T-helper 2 cell treated with Interferon-gamma antibody and Interleukin-4, amounts not matched to agents 5 μg/mL and 100 μg/mL, for 36 hours (primary cell): Measurements from ENCODE around the gene ADORA2B.

Experiments
- DNase-seq: peaks from one replicate; pipeline ENCODE4 v3.0.0; 2021; ENCODE audit warnings: low spot score
- H3K27ac Mint-ChIP-seq: one replicate; pipeline ENCODE4 v1.8.0; 2021; ENCODE audit warnings: mild to moderate bottlenecking, mixed read lengths
- H3K27me3 Mint-ChIP-seq: one replicate; pipeline ENCODE4 v1.8.0; 2021; ENCODE audit warnings: low read depth, mixed read lengths
- H3K36me3 Mint-ChIP-seq: one replicate; pipeline ENCODE4 v1.8.0; 2021; ENCODE audit warnings: low read depth, mixed read lengths
- H3K4me1 Mint-ChIP-seq: one replicate; pipeline ENCODE4 v1.8.0; 2021; ENCODE audit warnings: low read depth, mixed read lengths
- H3K4me3 Mint-ChIP-seq: one replicate; pipeline ENCODE4 v1.8.0; 2022; ENCODE audit warnings: mild to moderate bottlenecking, moderate library complexity, mixed read lengths
- H3K9me3 Mint-ChIP-seq: one replicate; pipeline ENCODE4 v1.8.0; 2021; ENCODE audit warnings: mixed read lengths

ADORA2B gene

GRCh38 chr17:15952916-15953790 is 8.2 kb downstream of the ADORA2B start:
- H3K4me1 Mint-ChIP-seq, result peaks cover 19% of the 10 kb centered on the region
- H3K27ac Mint-ChIP-seq, result peak overlapping the region; percentile 23
- peaks cover 30% of the 10 kb centered on the region for H3K27me3 Mint-ChIP-seq
- H3K9me3 Mint-ChIP-seq, result no peaks in the 10 kb centered on the region
- H3K36me3 Mint-ChIP-seq, result no peaks in the 10 kb centered on the region
- no peak overlapping the region for H3K4me3 Mint-ChIP-seq
- DNase-seq, result no peak

- H3K36me3 Mint-ChIP-seq, result no peaks in the 10 kb centered on the region
- H3K27me3 Mint-ChIP-seq, result peaks cover 35% of the 10 kb centered on the region
- peaks cover 29% of the 10 kb centered on the region for H3K4me1 Mint-ChIP-seq
- no peak overlapping the region for H3K27ac Mint-ChIP-seq
- DNase-seq, result no peak
- H3K4me3 Mint-ChIP-seq, result no peak overlapping the region
- H3K9me3 Mint-ChIP-seq, result no peaks in the 10 kb centered on the region
Measured at GRCh38 chr17:15954222-15954621, 9.3 kb downstream of the ADORA2B start.

GRCh38 chr17:15955793-15956541 is 11.0 kb downstream of the ADORA2B start:
- H3K27ac Mint-ChIP-seq, result no peak overlapping the region
- H3K4me3 Mint-ChIP-seq, result no peak overlapping the region
- H3K27me3 Mint-ChIP-seq, result peaks cover 32% of the 10 kb centered on the region
- peaks cover 34% of the 10 kb centered on the region for H3K4me1 Mint-ChIP-seq
- no peaks in the 10 kb centered on the region for H3K36me3 Mint-ChIP-seq
- H3K9me3 Mint-ChIP-seq, result no peaks in the 10 kb centered on the region
- DNase-seq, result no peak

GRCh38 chr17:15957206-15957605 is 12.3 kb downstream of the ADORA2B start:
- Mint-ChIP-seq H3K36me3 (no peaks in the 10 kb centered on the region), H3K9me3 (no peaks in the 10 kb centered on the region), H3K4me1 (peaks cover 34% of the 10 kb centered on the region), H3K27me3 (peaks cover 36% of the 10 kb centered on the region), H3K4me3 (peak overlapping the region; percentile 16), H3K27ac (no peak overlapping the region)
- DNase-seq, result peak; percentile 73

GRCh38 chr17:15957608-15958307 is 12.8 kb downstream of the ADORA2B start:
- H3K9me3 Mint-ChIP-seq, result no peaks in the 10 kb centered on the region
- H3K4me3 Mint-ChIP-seq, result peak overlapping the region; percentile 58
- no peak for DNase-seq
- H3K36me3 Mint-ChIP-seq, result no peaks in the 10 kb centered on the region
- H3K27me3 Mint-ChIP-seq, result peaks cover 34% of the 10 kb centered on the region
- peaks cover 34% of the 10 kb centered on the region for H3K4me1 Mint-ChIP-seq
- no peak overlapping the region for H3K27ac Mint-ChIP-seq

GRCh38 chr17:15958484-15958854 is 13.5 kb downstream of the ADORA2B start:
- no peak for DNase-seq
- no peaks in the 10 kb centered on the region for H3K9me3 Mint-ChIP-seq
- peaks cover 34% of the 10 kb centered on the region for H3K4me1 Mint-ChIP-seq
- no peaks in the 10 kb centered on the region for H3K36me3 Mint-ChIP-seq
- H3K27me3 Mint-ChIP-seq, result peaks cover 33% of the 10 kb centered on the region
- peak overlapping the region; percentile 58 for H3K4me3 Mint-ChIP-seq
- peak overlapping the region; percentile 66 for H3K27ac Mint-ChIP-seq

- Mint-ChIP-seq H3K9me3 (no peaks in the 10 kb centered on the region), H3K27me3 (peaks cover 18% of the 10 kb centered on the region), H3K4me1 (peaks cover 17% of the 10 kb centered on the region), H3K36me3 (no peaks in the 10 kb centered on the region), H3K27ac (no peak overlapping the region), H3K4me3 (no peak overlapping the region)
- no peak for DNase-seq
Measured at GRCh38 chr17:15963670-15964110, 18.8 kb downstream of the ADORA2B start.

GRCh38 chr17:15965528-15965927 is 20.6 kb downstream of the ADORA2B start:
- no peak overlapping the region for H3K4me3 Mint-ChIP-seq
- no peak overlapping the region for H3K27ac Mint-ChIP-seq
- DNase-seq, result no peak

GRCh38 chr17:15966183-15966878 is 21.4 kb downstream of the ADORA2B start:
- no peak overlapping the region for H3K4me3 Mint-ChIP-seq
- H3K4me1 Mint-ChIP-seq, result peaks cover 8% of the 10 kb centered on the region
- H3K9me3 Mint-ChIP-seq, result no peaks in the 10 kb centered on the region
- H3K27ac Mint-ChIP-seq, result no peak overlapping the region
- no peaks in the 10 kb centered on the region for H3K36me3 Mint-ChIP-seq
- peaks cover 27% of the 10 kb centered on the region for H3K27me3 Mint-ChIP-seq
- no peak for DNase-seq

More at GRCh38 chr17:15965528-15965927, 20.6 kb downstream of the ADORA2B start:
- Mint-ChIP-seq H3K36me3 (no peaks in the 10 kb centered on the region), H3K4me1 (peaks cover 8% of the 10 kb centered on the region), H3K9me3 (no peaks in the 10 kb centered on the region), H3K27me3 (peaks cover 28% of the 10 kb centered on the region)

- Mint-ChIP-seq H3K4me1 (peaks cover 8% of the 10 kb centered on the region), H3K27me3 (peaks cover 26% of the 10 kb centered on the region), H3K27ac (no peak overlapping the region), H3K9me3 (no peaks in the 10 kb centered on the region), H3K4me3 (no peak overlapping the region), H3K36me3 (no peaks in the 10 kb centered on the region)
- no peak for DNase-seq
Measured at GRCh38 chr17:15966879-15967248, 21.9 kb downstream of the ADORA2B start.

GRCh38 chr17:15967706-15968399 is 22.9 kb downstream of the ADORA2B start:
- Mint-ChIP-seq H3K36me3 (no peaks in the 10 kb centered on the region), H3K27me3 (peaks cover 26% of the 10 kb centered on the region), H3K27ac (no peak overlapping the region), H3K4me1 (peaks cover 11% of the 10 kb centered on the region), H3K4me3 (no peak overlapping the region), H3K9me3 (no peaks in the 10 kb centered on the region)
- no peak for DNase-seq

GRCh38 chr17:15969463-15969862 is 24.5 kb downstream of the ADORA2B start:
- Mint-ChIP-seq H3K36me3 (no peaks in the 10 kb centered on the region), H3K4me1 (peaks cover 16% of the 10 kb centered on the region), H3K27me3 (peaks cover 24% of the 10 kb centered on the region), H3K27ac (no peak overlapping the region), H3K4me3 (no peak overlapping the region), H3K9me3 (no peaks in the 10 kb centered on the region)
- DNase-seq, result no peak

- peaks cover 18% of the 10 kb centered on the region for H3K27me3 Mint-ChIP-seq
- peaks cover 13% of the 10 kb centered on the region for H3K4me1 Mint-ChIP-seq
- H3K27ac Mint-ChIP-seq, result no peak overlapping the region
- no peak overlapping the region for H3K4me3 Mint-ChIP-seq
- H3K36me3 Mint-ChIP-seq, result no peaks in the 10 kb centered on the region
- no peak for DNase-seq
- H3K9me3 Mint-ChIP-seq, result no peaks in the 10 kb centered on the region
Measured at GRCh38 chr17:15970500-15970899, 25.6 kb downstream of the ADORA2B start.
